Measurements from ENCODE around the gene GRAP2.

- TF ChIP-seq CTCF (IDR thresholded peaks at IDR 0.05) (no peak), EZH2 (IDR thresholded peaks at IDR 0.05) (no peak), EZH2phosphoT487 (IDR thresholded peaks at IDR 0.05) (no peak)
Observed at GRCh38 chr22:39933741-39934140, 32.9 kb downstream of the GRAP2 start.

Data from neural progenitor cell (in vitro differentiated cells).